DMS153 (cell line): ENCODE measurements around the gene ARAP2.

Source experiments
- DNase-seq: peaks from one replicate; lab custom pipeline; 2025; lab: John Stamatoyannopoulos, UW

ARAP2 gene

DNA sequence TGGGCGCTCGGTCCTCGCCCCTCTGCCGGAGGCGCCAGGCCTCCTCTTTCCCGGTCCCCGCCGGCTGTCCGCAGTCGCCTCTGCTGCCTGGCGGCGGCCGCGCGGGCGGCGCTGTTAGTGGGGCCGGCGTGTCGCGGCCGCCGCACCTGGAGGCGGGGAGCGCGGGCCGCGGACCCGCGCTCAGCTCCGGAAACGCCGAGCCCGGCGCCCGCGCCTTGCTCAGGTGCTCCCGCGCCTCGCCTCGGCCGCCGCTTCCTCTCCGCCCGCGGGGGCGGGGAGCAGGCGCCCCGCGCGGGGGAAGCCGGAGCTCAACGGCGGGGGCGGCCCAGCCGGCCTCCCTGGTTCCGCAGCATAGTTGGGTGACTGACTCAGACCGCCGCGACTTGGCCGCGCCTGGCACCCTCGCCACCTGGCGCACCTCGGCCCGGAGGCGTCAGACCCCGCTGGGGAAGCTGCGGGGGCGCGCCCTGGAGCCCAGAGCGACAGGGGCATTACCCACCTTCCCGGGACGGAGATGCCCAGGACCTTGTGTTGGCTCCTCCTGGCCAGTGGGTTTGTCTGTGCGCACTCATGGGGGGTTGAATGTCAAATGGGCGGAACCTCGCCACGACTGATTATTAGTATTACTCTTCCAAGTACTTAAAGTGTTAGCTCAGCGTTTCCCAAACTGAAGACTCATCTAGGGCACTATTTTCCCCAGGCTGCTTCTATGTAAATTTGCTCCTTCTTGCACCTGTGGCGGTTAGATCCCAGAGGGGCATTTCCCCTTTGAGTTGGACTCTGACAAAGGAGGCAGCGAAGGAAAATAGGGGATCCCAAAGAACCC lies at the start of gene ARAP2:
Gene ARAP2 (minus strand): TSS at position 258 of the 826 bp plus-strand sequence. CDS start 15,028 bp downstream, outside the sequence.
- no peak for DNase-seq

GRCh38 chr4:36292556-36293188 lies 48.4 kb upstream of the ARAP2 start:
- no peak for DNase-seq

- no peak for DNase-seq
These were observed 46.3 kb upstream of the ARAP2 start for GRCh38 chr4:36290641-36291040.

GRCh38 chr4:36288731-36289426 lies 44.6 kb upstream of the ARAP2 start:
- no peak for DNase-seq

DNA sequence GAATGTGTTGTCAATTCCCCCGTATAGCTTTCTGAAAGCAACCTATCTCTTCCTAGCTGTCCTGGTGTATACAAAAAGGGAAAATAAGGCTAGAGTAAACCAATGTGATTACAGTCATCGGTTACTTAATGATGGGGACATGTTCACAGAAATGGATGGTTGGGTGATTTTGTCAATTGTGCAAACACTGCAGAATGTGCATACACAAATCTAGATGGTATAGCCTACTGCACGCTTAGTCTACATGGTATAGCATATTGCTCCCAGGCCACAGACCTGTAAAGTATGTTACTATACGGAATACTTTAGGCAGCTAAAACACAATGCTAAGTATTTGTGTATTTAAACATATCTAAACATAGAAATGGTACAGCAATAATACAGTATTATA lies 42.2 kb upstream of the ARAP2 start:
- DNase-seq: no peak

DNA sequence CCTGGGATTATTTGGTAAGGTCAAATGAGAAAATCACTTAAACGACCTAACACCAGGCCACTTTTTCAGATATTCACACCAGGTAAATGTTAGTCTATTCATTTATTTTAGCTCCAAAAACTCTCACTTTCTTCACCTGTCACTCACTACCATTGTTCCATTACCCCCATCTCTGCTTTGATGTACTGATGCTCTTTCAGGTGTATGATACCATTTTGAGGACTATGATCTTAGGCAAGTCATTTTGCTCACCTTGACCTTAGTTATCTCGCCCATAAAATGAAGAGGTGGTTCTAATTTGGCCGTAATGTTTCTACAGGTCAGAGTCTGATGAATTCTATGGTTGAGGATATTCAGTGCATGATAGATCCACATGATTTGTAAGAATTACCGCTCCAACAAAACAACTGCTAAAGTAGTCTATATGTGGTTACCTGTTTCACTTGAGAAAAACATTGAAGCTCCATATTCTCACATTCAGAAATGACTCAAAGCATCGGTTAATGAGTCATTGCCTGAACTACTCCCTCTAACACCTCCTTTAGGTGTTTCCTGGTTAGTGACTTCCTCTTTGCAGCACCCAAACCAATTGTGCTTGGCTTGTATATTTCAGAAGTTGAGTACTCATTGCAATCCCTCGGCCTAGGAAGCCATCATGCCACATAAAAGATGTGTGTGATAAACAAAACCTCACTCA lies 41.6 kb upstream of the ARAP2 start:
- no peak for DNase-seq

GRCh38 chr4:36283912-36284465 lies 39.7 kb upstream of the ARAP2 start:
- DNase-seq: no peak

DNA sequence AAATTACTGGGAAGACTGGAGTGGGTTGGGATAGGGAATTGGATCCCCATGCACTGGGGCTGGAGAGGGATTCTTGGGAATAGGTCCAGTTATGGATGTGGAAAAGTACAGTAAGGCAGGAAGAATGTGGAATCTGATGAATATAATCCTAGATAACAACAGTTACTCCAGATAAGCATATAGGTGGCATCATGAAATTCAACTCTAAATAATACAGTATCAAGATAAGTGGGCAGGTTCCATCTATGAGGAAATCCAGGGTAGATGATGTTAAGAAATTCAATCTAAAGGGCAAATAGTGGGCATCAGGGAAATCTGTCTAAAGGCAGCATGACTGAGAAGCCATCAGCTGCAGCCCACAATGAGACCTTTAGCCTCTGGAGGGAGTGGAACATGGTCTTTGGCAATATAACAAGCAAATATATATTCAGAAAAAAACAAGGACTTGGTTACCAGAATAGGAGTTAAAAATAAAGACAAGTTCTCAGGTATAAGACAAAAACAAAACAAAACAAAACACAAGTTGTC lies 38.3 kb upstream of the ARAP2 start:
- DNase-seq: no peak

GRCh38 chr4:36281384-36282106 lies 37.2 kb upstream of the ARAP2 start, which contains the start of gene DTHD1:
TSS of gene DTHD1 (plus strand) at chr4:36281616. CDS start at chr4:36281759, 143 bp downstream.
- no peak for DNase-seq

DNA sequence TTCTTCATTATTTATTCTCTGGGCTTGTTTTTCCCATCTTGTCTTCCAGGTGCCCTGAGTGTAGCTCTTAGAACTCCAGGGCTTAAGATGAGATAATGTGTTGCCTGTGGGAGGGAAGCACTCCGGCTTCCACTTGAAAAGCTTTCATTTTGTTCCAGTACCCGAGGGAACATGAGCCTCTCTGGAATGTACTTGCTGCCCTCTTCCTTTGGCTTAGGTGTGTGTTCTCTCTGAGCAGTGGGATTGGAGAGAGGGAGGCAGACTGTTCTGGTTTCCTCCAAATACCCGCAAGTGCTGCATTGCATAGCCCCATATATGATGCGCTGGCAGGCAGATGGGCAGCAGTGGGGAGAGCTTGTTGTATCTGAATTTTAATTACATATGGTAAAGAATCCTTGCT lies 36.2 kb upstream of the ARAP2 start:
- DNase-seq: no peak

GRCh38 chr4:36278789-36279188 lies 34.5 kb upstream of the ARAP2 start:
- DNase-seq: no peak

DNA sequence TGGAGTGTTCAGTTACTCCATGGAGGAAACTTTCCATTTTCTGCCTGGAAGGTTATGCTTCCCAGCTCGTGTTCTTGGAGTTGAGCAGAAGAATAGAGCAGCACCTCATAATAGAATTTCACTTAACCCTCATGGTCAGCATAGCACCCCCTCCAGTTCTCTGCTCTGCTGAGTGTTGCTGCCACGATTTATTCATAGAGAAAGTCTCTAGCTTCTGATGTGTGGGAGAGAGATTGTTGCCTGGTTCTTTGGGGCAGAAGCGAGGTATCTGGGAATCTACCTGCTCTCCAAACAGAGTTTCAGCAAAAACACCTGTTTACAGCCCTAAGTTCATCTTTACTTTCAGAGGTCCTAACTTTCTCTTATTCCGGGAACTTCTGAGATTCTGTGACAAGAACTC lies 33.2 kb upstream of the ARAP2 start:
- no peak for DNase-seq

GRCh38 chr4:36274158-36274557 lies 29.8 kb upstream of the ARAP2 start:
- no peak for DNase-seq

DNA sequence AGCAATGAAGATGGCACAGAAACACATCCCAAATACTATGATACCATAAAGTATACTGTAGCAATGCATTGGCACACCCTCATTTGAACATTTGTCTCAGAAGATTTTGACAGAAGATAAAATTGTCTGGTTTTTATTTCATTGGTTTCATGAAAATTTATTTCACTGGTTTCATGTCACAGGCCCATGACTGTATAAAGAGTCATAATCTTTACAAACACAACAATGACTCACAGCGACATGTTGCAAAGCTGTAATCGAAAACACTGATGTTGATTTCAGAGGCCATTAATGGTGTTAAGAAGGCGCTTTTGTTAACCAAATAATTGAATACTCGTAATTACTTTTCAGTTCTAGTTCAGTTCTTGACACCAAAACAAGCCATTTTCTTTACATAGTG lies 29.0 kb upstream of the ARAP2 start:
- DNase-seq: no peak

DNA sequence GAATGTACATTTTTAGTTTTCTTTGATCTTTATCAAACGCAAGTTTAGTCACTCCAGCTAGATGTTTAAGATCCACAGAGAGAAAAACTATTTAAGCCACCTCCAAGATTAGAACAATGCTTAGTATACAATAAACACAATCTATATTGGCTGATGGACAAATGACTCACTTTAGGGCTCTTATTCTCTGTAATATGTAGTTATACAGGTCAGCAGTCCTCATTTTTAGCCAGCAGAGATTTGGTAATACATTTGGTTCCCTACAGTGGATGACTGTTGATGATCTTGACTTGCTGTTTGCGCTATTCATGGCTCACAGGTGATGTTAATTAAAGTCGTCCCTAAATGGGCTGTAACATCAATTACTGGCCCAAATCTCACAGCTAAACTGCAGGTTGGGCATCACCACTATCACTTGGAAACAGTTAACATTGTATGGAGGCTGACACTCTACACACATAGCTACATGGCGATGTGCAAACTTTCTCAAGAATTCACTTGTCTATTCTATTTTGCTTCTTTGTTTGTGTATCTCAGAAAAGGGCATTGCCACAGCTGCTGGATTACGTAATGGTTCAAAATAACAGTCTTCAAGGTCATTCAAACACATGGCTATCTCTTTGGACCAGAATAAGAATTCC lies 25.3 kb upstream of the ARAP2 start:
- no peak for DNase-seq

- DNase-seq: no peak
These were observed 24.8 kb upstream of the ARAP2 start for GRCh38 chr4:36269101-36269500.

DNA sequence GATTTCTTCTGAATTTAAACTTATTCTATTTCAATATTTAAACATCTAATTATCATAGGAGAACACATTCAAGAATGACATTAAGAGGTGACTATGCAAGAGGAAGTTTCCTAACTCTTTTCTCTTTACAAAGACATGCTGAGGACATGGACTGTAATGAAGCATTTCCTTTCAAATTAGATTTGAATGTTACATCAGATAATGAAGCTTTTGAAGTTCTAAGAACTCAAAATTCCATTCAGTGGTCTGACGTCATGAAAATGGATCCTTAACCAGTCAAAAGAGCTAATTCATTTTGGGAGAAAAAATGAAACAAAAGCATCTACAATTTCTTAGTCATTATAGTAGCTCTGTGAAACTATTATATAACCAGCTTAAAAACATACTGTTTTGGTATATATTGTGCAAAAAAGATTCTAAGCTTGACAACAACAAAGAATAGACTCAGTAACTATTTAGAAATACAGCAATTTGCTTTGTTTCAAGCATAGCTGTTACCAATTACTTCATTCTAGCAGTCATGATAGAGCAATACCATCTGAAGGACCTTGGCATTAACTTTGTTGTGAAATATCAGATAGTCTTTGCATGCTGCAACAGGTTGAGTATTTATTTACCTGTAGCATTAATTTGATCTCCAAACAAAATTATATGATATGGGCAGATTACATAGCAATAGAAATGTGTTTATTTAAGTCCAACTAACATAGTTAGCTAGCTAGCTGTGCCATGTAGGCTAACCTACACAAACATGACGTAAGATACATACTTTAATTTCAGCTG lies 23.4 kb upstream of the ARAP2 start:
- DNase-seq: no peak

DNA sequence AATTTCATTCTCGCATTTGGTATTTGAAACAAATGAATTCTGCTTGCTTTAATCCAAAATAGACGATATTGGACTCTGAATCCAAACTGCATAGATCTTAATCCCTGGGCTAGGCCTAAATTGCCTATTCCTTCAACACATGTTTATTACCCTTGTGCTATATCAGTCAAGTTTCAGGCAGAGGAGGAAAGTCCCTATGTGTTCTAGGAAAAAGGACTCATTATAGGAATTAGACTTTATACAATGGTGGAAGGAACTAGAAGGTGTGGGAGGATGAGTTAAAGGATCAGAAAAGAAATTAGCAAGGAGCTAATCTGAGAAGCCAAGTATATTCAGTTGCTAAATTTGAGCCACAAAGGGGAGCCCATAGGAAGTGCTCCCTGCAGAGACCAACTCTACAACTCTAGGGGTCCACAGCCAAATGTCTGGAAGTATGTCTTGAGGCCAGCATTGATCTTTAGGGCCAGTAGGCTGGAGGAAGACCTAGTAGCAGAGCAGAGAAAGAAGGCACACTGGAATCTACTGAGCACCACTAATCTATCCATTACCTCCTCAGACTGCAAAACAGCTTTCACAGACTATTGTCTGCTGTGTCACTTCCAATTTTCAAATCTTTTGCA lies 20.0 kb upstream of the ARAP2 start:
- no peak for DNase-seq

- DNase-seq: no peak
These were observed 16.4 kb upstream of the ARAP2 start for GRCh38 chr4:36260731-36261130.
